HG02798 (cell line): ENCODE results near the gene AGPS.

Experiments
- ATAC-seq: cut with Tn5 transposase; IDR thresholded peaks from one replicate; pipeline ENCODE4 v1.9.1; 2021; ENCODE audit warnings: mild to moderate bottlenecking; ENCODE audit not compliant: unreplicated experiment, poor library complexity

AGPS gene

DNA sequence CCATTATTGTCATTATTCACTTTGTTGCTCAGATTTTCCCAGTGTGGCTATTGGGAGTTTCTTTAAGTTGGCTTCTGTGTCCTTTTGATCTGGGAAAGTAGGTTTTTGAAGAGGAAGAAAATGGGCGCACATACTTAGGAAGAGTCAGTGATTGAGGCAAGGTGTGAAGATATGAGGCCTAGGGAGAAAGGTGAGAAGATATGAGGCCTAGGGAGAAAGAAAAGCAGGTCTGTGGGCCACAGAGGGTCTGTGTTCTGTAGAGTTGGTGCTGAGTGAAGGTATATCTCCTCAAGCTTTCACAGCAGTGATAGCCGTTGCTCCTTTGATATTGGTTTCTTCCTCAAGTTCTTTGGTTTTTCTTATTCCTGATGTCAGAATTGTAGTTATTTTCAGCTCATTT is 126.2 kb downstream of the AGPS start:
- no peak for ATAC-seq

DNA sequence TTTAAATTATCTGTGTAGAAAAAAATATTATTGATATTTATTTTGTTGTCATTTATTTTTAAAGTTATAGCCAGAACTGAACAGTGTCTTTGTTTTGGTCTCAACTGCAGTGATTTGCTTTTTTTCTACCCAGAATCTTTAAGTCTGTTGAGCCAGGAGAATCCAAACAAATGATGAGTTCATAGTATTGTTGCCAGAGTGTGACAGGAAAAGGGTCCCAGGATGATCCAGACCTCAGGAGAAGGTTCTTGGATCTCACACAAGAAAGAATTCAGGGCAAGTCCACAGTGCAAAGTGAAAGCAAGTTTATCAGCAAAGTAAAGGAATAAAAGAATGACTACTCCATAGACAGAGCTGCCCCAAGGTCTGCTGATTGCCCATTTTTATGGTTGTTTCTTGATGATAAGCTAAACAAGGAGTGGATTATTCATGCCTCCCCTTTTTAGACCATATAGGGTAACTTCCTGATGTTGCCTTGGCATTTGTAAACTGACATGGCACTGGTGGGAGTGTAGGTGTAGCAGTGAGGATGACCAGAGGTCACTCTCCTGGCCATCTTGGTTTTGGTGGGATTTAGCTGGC is 127.1 kb downstream of the AGPS start:
- ATAC-seq, result no peak

DNA sequence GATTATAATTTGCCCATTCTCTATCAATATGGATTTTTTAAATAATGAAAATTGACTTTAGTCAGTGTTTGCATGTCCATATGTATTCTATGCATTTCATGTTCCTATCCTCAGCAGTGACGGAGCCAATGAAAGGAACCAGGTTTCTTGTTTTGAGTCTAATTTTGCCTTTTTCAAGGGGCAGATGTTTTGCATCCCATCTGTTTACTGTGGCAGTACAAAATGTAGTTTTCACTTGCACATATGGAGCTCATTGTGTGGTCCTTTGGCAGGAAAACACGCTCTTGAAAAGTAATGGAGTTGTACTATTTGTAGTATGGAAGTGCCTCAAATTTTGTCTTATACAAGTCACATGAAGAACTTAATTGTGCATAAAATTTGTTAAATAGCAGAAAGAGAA is 127.8 kb downstream of the AGPS start:
- ATAC-seq, result no peak

DNA sequence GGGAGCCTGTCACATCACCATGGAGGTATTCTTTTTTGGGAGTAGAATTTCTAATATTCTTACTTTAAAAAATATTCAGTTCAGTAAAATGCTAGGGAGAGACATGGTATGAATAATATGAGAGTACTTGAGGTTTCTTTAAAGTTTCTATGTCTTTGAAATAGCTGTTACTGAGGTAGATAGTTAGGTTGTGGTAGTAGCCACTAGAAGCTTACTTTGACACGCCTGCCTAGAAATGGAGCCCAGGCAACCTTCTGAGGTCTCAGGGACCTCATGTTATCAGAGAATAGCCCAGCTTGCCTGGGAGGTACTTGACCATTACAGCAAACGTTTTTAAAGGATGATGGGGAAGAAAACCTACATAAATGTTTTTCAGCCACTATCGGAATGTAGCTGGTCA is 131.2 kb downstream of the AGPS start:
- no peak for ATAC-seq

DNA sequence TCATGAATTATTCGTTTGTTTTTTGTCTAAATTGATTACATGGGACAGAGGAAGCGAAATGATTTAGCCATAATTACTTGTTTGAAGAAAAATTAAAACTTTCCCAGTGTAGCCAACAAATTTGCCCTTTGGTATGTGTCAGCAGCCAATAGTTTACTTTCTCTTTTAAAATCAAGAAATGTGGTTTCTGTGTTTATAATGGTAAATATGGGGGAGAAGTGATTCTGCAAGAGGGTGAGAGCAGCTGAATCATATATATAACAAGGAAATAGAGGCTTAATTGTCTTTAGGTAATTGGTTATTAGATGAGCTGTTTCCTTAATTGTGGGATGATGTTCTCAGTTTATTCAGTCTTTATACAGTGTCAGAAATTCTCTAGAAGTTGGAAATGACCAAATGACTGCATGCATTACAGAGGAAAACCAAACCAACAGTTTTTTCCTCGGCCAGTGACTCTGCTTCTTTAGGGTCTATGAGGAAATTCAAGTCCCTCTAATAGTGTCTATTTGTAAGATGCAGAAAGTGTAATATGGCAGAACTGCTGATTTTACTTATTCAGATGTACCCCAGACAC is 132.9 kb downstream of the AGPS start:
- no peak for ATAC-seq

DNA sequence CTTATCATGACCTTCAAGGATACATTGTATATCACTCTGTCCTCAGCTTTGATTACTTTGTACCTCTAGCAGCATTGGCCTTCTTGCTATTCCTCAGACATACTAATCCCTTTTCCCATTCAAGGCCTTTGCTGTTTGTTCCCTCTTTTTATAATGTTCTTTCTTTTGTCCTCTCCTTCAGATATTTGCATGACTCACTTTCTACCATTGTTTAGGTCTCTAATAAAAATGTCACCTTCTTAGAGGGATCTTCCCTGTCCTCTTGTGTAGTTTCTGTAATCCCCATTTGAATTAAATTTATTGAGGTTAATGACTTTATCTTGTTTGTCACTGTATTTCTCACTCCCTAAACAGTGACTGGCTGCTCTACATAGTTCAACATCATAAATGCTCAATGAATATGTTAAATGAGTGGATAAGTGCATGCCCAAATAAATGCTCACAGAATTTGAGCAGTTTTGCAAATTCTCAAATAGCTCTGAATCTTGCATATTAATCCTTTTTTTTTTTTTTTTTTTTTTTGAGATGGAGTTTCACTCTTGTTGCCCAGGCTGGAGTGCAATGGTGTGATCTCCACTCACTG is 135.9 kb downstream of the AGPS start:
- no peak for ATAC-seq

DNA sequence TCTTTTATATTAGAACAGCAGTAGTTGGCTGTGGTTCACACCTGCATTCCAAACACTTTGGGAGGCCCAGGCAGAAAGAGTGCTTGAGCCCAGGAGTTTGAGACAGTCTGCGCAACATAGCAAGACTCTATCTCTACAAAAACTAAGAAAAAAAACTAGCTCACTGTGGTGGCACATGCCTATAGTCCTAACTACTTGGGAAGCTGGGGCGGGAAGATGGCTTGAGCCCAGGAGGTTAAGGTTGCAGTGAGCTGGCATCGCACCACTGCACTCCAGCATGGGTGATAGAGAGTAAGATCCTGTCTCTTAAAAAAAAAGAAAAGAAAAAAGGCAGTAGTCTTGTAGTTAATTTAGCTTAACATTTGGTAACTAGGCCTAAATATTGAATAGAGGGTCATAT is 136.6 kb downstream of the AGPS start:
- ATAC-seq, result no peak

DNA sequence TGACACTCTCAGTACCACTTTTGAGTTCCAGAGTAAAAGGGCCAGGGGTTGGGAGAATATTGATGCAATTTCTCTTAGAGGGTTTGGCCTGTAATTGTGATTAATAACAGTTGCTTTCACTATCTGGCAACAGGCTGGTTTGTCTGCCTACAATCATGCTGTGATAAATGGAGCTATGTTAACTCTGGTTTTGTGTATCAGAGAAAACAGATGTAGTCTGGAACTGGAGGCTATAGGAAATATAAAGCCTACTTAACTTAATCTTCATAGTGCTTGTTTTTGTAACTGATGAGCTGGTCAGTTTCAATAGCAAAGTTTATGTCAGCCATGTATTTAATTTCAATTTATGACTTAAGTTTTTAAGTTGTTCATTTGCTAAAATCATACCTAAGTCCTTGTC is 138.0 kb downstream of the AGPS start:
- ATAC-seq, result no peak

DNA sequence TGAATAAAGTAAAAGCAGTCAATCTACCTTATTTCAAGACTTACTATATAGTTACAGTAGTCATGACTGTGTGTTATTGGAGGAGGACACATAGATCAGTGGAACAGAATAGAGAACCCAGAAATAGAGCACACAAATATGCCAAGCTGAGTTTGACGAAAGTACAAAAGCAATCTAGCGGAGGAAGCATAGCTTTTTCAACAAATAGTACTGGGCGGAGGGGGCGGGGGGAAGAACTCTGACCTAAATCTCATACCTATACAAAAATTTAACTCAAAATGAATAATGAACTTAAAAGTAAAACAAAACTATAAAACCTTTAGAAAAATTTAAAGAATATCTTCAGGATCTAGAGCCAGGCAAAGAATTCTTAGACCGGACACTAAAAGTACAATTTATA is 139.1 kb downstream of the AGPS start:
- ATAC-seq, result no peak

DNA sequence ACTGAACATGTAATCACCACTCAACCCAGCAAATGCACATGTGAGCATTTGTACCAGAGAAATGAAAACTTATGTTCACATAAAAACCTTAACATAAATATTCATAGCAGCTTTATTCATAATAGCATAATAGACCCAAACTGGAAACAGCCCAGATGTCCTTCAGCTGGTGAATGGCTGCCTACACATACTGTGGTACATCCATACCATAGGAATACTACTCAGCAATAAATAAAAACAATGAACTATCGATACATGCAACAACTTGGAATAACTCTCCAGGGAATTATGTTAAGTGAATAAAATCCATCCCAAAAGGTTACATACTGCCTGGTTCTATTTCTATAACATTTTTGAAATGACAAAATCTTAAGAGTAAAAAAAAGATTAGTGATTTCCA is 140.0 kb downstream of the AGPS start:
- no peak for ATAC-seq

DNA sequence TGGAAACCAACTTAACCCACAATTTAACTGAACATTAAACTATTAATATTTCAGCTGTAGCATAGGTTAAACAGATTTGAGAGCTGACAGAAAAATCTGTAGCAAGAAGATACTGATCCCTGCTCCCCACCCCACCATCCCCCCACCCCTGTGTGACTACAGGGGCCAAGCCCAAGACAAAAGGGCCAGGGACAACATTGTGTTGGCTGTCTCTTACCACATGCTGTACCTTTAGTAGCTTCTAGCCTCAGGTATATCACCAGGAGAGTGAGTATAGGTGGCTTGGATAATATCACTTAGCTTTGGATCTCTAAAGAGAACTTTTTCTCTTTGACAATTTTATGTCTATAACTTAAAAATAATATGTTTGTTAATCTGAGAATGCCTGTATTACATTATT is 140.7 kb downstream of the AGPS start:
- no peak for ATAC-seq

DNA sequence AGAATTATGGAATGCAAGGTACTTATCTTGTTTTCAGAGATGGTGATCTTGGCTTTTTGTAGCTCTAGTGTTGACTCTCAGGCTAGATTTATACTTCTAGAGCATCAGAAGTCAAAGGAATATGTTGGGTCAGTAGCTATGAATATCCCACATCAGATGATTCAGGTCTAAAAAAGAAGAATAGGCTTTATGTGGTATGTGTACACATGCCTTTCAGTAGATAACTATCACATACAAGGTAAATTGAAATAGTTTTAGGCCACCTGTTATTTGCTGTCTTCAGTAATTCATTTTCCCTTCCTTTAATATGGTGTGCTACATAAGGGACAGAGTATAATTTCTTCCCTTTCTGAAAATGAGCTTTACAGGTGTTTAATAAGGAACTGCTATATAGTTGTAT is 142.4 kb downstream of the AGPS start:
- ATAC-seq, result no peak

DNA sequence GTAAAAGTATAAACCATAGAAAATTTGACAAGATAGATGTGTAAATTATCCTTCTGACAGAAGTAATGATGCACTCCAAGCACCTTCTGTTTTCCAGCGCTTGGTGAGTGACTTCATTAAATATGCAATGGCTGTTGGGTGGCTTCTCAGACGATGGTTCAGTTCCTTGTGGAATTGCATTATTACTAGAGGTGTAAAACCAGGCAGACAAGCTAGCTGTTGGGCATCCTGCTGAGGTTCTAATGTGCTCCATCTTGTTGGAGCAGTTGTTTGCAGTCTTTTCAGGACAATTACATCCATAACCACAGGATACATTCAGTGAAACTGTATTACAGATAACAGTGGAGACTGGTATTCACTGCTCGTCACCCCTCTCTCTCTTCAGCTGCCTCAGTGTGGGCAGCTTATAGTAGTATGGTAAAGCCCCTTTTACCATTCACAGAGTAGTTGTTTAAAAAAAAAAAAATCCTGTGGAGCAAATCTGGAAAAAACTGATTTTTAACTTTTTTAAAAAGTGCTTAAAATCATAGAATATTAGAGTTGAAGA is 143.5 kb downstream of the AGPS start:
- no peak for ATAC-seq

DNA sequence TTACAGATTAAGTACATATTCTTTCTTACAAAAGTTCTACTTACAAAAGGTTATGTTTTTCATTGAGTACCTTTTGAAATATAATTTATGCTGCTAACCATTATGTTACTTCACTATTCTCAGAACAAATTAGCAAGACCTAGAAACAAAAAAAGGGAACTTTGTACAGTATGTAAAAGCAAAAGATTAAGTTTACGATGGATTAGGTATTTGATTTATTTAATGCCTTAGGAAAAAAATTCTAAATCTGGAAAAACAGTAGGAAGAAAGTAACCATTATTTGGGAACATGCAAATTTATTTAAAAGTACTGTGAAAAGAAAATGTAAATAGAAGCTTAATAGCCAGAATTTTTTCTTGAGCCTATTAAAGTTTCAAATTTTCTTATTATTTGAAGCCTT is 144.6 kb downstream of the AGPS start:
- no peak for ATAC-seq

DNA sequence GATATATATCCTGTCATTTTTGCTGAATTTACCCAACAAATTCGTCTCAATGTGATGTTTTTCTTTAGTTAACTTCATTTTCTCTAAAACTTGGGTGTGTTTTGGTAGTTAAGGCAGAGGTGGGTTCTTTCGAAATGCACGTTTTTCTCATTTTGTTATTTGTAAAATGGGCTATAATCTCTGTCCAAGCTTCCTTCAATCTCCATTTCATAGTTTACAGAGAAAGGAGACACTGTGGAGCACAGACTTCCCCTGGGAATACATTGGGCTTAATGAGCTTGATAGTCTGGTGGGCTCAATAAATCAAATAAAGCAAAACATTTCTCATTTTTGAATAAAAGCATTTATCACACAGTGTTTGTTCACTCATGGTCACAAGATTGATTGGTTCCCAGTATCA is 145.1 kb downstream of the AGPS start:
- ATAC-seq, result no peak

DNA sequence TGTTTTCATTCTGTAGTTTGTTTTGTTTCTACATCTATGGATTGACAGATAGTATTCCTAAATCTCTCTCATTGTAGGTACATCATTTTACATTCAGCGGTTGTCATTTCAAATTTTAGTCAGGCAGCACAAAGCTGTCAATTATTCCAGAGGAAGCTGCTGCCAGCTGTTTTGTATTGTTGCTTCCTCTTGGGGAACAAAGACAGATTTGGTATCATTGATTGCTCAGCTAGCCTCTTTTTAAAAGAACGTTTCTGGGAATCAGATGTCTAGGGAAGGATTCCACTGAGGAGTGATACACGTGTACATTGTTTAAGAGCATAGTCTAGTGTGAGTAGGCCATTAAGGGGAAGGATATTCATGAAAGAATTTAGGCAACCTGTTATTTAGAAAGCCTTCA is 145.8 kb downstream of the AGPS start:
- ATAC-seq, result no peak

DNA sequence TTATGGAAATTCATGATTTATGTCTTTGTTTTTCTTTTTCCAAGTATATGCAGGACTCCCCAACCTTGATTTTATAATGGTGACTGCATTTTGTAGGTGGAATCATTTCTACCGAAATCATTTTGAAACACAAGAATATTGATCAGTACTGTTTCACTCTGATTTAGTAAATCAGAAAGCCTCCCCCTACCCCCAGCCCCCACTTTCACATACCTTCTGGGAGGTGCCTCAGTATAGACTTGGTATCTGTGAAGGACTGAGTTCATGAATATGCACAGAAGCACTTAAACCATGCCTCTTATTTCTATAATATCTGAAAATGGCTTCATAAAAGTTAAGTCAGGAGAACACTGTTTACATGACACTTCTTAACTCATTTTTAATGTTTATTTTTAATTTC is 147.7 kb downstream of the AGPS start:
- no peak for ATAC-seq

DNA sequence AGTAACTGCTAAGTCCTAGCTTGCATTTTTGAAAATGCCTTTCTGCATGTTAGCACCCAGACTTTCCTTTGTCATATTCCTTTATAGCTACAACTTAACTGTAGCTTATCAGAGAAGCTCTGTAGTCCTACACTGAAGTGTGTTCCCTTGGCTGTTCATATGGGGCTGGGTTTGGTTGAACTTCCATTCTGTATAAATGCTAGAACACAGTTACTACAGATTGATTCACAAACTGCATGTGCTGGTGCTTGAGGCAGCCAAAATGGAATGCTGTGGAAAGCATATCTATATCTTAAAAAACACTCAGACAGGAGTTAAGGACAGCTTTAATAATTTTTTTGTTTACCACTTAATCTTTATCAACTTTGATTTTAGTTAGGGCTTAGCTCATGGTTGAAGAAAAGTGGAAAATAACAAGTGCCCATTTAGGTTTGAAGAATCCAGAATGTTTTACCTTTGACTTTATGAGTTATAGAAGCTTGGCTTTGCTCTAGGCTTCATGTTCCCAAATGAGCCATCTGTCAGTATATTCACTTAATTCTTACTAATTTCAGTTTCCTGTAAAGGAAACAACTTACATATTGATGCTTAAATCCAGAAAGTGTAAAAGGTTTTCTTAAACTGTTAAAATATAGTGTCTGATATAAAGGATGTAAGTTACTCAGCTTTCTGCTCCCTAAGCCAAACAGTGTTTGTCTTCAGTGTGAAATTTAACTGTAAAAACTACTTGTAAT is 148.9 kb downstream of the AGPS start:
- no peak for ATAC-seq

DNA sequence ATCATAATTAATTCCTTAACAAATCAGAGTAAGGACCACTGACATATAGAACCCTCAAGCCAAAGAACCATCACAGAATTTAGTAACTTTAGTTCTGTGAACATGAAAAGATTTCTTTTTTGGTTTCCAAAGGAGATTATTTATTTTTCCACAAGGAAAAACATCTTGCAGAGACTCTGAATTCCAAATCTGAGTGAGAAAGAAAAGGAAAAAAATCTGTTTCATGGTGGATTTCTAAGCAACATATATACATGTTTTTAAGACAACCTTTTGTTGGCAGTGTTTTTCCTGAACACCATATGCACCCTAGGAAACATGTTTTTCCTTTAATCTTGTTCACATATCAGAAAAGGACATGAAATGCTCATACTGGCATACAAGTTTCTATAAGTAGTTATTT is 149.8 kb downstream of the AGPS start:
- ATAC-seq, result no peak

DNA sequence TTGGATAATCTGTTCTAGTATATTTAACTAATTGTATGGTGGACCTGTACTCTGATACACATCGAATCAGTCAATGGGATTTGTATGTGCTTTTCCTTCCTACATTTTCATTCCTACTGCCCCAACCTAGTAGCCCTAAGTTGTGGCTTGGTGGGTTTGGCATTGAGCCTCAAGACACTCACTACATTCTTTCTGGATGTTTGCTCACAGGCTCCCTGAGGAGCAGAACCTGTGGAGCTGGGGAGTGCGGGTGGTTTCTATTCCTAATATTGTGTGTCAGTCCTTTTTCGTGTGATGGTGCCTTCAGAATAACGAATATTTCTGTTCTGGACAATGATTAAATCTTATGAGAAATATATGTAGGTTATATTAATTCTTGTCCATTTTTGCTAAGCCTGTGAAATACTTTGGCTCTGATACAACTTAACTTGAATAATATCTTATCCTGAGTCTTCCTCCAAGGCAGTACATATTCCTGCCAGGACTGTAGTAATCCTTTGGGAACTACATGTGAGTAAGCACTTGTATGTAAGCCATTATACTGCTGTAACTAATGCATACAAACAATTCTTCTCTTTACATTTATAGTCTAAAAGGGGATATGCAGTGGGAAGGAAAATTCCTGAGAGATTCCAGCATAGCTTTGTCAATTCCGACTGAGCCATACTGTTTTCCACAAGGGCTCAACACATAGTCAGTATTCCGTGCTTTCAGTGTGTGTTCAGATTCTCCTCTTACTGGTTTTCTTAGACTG is 150.6 kb downstream of the AGPS start:
- ATAC-seq, result no peak

DNA sequence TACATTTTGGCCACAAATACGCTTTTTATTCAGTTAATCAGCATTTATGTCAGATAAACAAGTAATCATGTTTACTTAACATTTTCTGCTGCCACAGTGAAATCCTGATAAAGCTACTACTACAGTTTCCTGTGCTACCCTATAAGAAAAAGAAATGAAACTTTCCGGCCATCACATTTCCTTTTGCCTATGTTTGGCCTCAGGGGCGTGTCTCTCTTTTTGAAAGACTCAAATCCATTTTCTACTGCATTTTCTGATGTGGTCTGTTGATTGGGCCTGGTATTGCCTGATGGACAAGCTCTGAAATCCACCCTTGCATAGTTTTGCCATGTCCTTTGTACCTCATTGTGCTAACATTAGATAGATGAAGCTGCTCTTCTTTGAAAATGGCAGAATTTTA is 152.6 kb downstream of the AGPS start:
- no peak for ATAC-seq
